ENCODE data around the gene YPEL1.

GRCh38 chr22:21679383-21679782 is 56.2 kb downstream of the YPEL1 start:
- TF ChIP-seq CTCF (IDR thresholded peaks at IDR 0.05) (no peak), EZH2phosphoT487 (IDR thresholded peaks at IDR 0.05) (no peak)

Data from neural progenitor cell (in vitro differentiated cells).